IMR-90 (cell line): ENCODE results near the gene RASSF8. TPM values are rescaled to one million over a fixed set of nuclear protein-coding genes. Genes with fewer than 3 reads are reported as not detected.

Source experiments
- ATAC-seq: fragments of 200-7000 bp; cut with Tn5 transposase; 2 replicates; pipeline ENCODE4 v1.9.1; 2020; ENCODE audit warnings: low read depth, mild to moderate bottlenecking, moderate library complexity
- BruUV-seq: library from RNA; stranded (reverse); fragments of 400-500 nt; replicated peaks from 2 replicates; lab custom pipeline; 2021; lab: Mats Ljungman, UMichigan
- CTCF ChIA-PET: fragments of 300-600 bp; formaldehyde crosslinking; extraction: SDS; loops from one replicate; lab custom pipeline; 2021; ENCODE audit warnings: antibody characterized with exemption; lab: Yijun Ruan, JAX
- POLR2A ChIA-PET: fragments of 300-600 bp; sonication (Branson Sonifier 250); formaldehyde crosslinking; loops from one replicate; lab custom pipeline; 2022; ENCODE audit warnings: antibody characterized with exemption; ENCODE audit not compliant: unreplicated experiment; lab: Charles Lee
- DNase-seq: peaks from one replicate; pipeline ENCODE4 v3.0.0; 2013
- H2AFZ ChIP-seq: replicated peaks from 2 replicates; pipeline ENCODE3; 2013; ENCODE audit warnings: low read length, mild to moderate bottlenecking; ENCODE audit not compliant: poor library complexity
- H2AK5ac ChIP-seq: 2 replicates; pipeline ENCODE4 v1.6.1; 2013; ENCODE audit warnings: low read depth, low read length, inconsistent platforms
- H2AK9ac ChIP-seq: replicated peaks from 2 replicates; pipeline ENCODE3; 2013; ENCODE audit warnings: mild to moderate bottlenecking, low read depth, low read length, moderate library complexity; ENCODE audit not compliant: poor library complexity
- H2BK120ac ChIP-seq: 2 replicates; pipeline ENCODE4 v1.6.1; 2013; ENCODE audit warnings: low read depth, low read length, inconsistent platforms
- H2BK15ac ChIP-seq: 3 replicates; pipeline ENCODE4 v1.6.1; 2013; ENCODE audit warnings: low read depth, low read length, inconsistent platforms
- H2BK20ac ChIP-seq: 2 replicates; pipeline ENCODE4 v1.6.1; 2013; ENCODE audit warnings: low read depth, mild to moderate bottlenecking, inconsistent platforms, low read length, moderate library complexity
- H2BK5ac ChIP-seq: 2 replicates; pipeline ENCODE4 v1.6.1; 2013; ENCODE audit warnings: mild to moderate bottlenecking, low read depth, low read length, inconsistent platforms; ENCODE audit not compliant: poor library complexity, severe bottlenecking
- H3K14ac ChIP-seq: replicated peaks from 2 replicates; pipeline ENCODE4 v1.6.1; 2013; ENCODE audit warnings: low read depth, low read length, inconsistent platforms
- H3K18ac ChIP-seq: 2 replicates; pipeline ENCODE4 v1.6.1; 2013; ENCODE audit warnings: low read depth, low read length, control low read depth
- H3K23ac ChIP-seq: 2 replicates; pipeline ENCODE4 v1.6.1; 2013; ENCODE audit warnings: low read depth, low read length, inconsistent platforms
- H3K27ac ChIP-seq: 2 replicates; pipeline ENCODE4 v1.5.1; 2013; ENCODE audit warnings: mild to moderate bottlenecking, control low read depth, low read length; ENCODE audit not compliant: insufficient read depth
- H3K27me3 ChIP-seq: 2 replicates; pipeline ENCODE4 v1.6.1; 2013; ENCODE audit warnings: low read length; ENCODE audit not compliant: control insufficient read depth, insufficient read depth
- H3K36me3 ChIP-seq: 2 replicates; pipeline ENCODE4 v1.6.1; 2013; ENCODE audit warnings: low read length, mixed read lengths; ENCODE audit not compliant: control insufficient read depth, insufficient read depth
- H3K4ac ChIP-seq: 2 replicates; pipeline ENCODE4 v1.6.1; 2013; ENCODE audit warnings: low read depth, low read length, inconsistent platforms
- H3K4me1 ChIP-seq: 2 replicates; pipeline ENCODE4 v1.6.1; 2013; ENCODE audit warnings: low read length, mixed read lengths; ENCODE audit not compliant: control insufficient read depth, insufficient read depth
- H3K4me2 ChIP-seq: 2 replicates; pipeline ENCODE4 v1.6.1; 2013; ENCODE audit warnings: low read depth, mild to moderate bottlenecking, control low read depth, low read length, moderate library complexity
- H3K4me3 ChIP-seq: 2 replicates; pipeline ENCODE4 v1.5.1; 2013; ENCODE audit warnings: low read depth, mild to moderate bottlenecking, control low read depth, low read length, moderate library complexity; ENCODE audit not compliant: insufficient read depth
- H3K56ac ChIP-seq: 2 replicates; pipeline ENCODE4 v1.6.1; 2013; ENCODE audit warnings: low read length, inconsistent platforms; ENCODE audit not compliant: insufficient read depth; ENCODE audit errors: extremely low read depth
- H3K79me1 ChIP-seq, 2 experiments: 2 replicates each; pipeline ENCODE4 v1.6.1; 2013; ENCODE audit warnings: low read length in 2 of 2, inconsistent platforms in 1 of 2, low read depth in 1 of 2
- H3K9ac ChIP-seq: 2 replicates; pipeline ENCODE4 v1.6.1; 2013; ENCODE audit warnings: low read depth, low read length, control low read depth
- H3K9me1 ChIP-seq: 2 replicates; pipeline ENCODE4 v1.6.1; 2013; ENCODE audit warnings: low read length, inconsistent platforms; ENCODE audit not compliant: insufficient read depth
- H3K9me3 ChIP-seq: 2 replicates; pipeline ENCODE4 v1.6.1; 2013; ENCODE audit warnings: low read length; ENCODE audit not compliant: control insufficient read depth, insufficient read depth
- H4K20me1 ChIP-seq: 2 replicates; pipeline ENCODE4 v1.6.1; 2013; ENCODE audit warnings: low read length, inconsistent platforms; ENCODE audit not compliant: insufficient read depth
- H4K5ac ChIP-seq: 2 replicates; pipeline ENCODE4 v1.6.1; 2013; ENCODE audit warnings: mild to moderate bottlenecking, low read depth, low read length, control low read depth
- H4K8ac ChIP-seq, 2 experiments: 2 replicates each; pipeline ENCODE4 v1.6.1; 2013; ENCODE audit warnings: low read depth in 2 of 2, low read length in 2 of 2, control low read depth in 1 of 2, inconsistent platforms in 1 of 2
- H4K91ac ChIP-seq: 2 replicates; pipeline ENCODE4 v1.6.1; 2013; ENCODE audit warnings: low read depth, low read length, inconsistent platforms; ENCODE audit not compliant: insufficient read depth
- CEBPB ChIP-seq: IDR thresholded peaks from 2 replicates; pipeline ENCODE4 v1.6.1; 2012; ENCODE audit warnings: low read depth, low read length, improper control_type of control experiment
- POLR2A ChIP-seq: IDR thresholded peaks from 2 replicates; pipeline ENCODE4 v1.6.1; 2012; ENCODE audit warnings: mild to moderate bottlenecking, low read depth, low read length
- RAD21 ChIP-seq: IDR thresholded peaks from 2 replicates; pipeline ENCODE4 v1.6.1; 2012; ENCODE audit warnings: low read length, improper control_type of control experiment
- RFX5 ChIP-seq: IDR thresholded peaks from 2 replicates; pipeline ENCODE4 v1.8.0; 2012; ENCODE audit warnings: low read depth, mild to moderate bottlenecking, low read length, moderate library complexity
- WGBS, 2 experiments: methylation state at CpG; one replicate each; pipeline versions ENCODE4 v1.1.5 to v1.1.7; 2013; ENCODE audit warnings: missing lambda C conversion rate in 2 of 2; ENCODE audit not compliant: insufficient read length in 1 of 2; ENCODE audit errors: extremely low coverage in 2 of 2; 5-methylcytosine and 5-hydroxymethylcytosine counted together
- dilution Hi-C: fragments of 300-500 bp; cut with HindIII; formaldehyde crosslinking; loops from one replicate; pipeline ENCODE4 v1.14.3; 2018; ENCODE audit warnings: low sequenced_read_pairs; ENCODE audit not compliant: unreplicated experiment
- in situ Hi-C: fragments of 300-500 bp; cut with MboI; formaldehyde crosslinking; loops from 3 replicates; pipeline ENCODE4 v1.14.3; 2019; ENCODE audit warnings: low sequenced_read_pairs, inconsistent platforms, mixed read lengths
- intact Hi-C: fragments of 100-400 bp; cut with micrococcal nuclease; formaldehyde crosslinking; loops from 2 replicates; pipeline ENCODE4 v1.10.0; 2022
- polyA plus RNA-seq, 3 experiments: library from polyadenylated mRNA; depleted of rRNA; stranded (reverse); fragments of >200 nt; gene quantifications; 2 replicates each; pipeline ENCODE4 v1.2.3, GENCODE V29; 2012; ENCODE audit warnings: low replicate concordance in 1 of 3
- total RNA-seq: library from RNA; depleted of rRNA; stranded (reverse); fragments of >200 nt; gene quantifications from 2 replicates; pipeline ENCODE4 v1.2.3, GENCODE V29; 2012

The RASSF8 gene
- total and polyA plus RNA-seq, 2 of the 4 experiments (the other 2 are of a cell fraction), result 10.8 to 50.5 TPM

- Histone ChIP-seq H3K9ac (no peak overlapping the region), H3K27ac (no peak overlapping the region), H3K4me1 (no peaks in the 10 kb centered on the region), H3K14ac (no peak overlapping the region), H4K8ac (no peak overlapping the region), H2BK120ac (no peak overlapping the region), H2BK5ac (no peak overlapping the region), H3K9me3 (no peaks in the 10 kb centered on the region), H3K36me3 (no peaks in the 10 kb centered on the region), H4K5ac (no peak overlapping the region), H3K4ac (no peak overlapping the region), H2BK15ac (no peak overlapping the region), H3K27me3 (no peaks in the 10 kb centered on the region), H3K18ac (no peak overlapping the region), H3K79me1 (no peaks in the 10 kb centered on the region), H2BK20ac (no peak overlapping the region), H3K56ac (no peak overlapping the region), H3K4me2 (no peak overlapping the region), H2AK9ac (no peak overlapping the region), H4K91ac (no peak overlapping the region), H2AFZ (no peak overlapping the region), H4K20me1 (no peaks in the 10 kb centered on the region), H2AK5ac (no peak overlapping the region), H3K4me3 (no peak overlapping the region), H3K9me1 (no peaks in the 10 kb centered on the region), H3K23ac (no peak overlapping the region)
- TF ChIP-seq RFX5 (no peak), RAD21 (no peak), CEBPB (no peak), POLR2A (no peak)
- BruUV-seq, result no TSS peak
- no CpG with 5 or more reads among the region's 2 CpGs for WGBS, 2 experiments
- ChIA-PET POLR2A (interaction anchor here (0.7 kb wide), 1 partner anchor 369 kb away, joined by 3 read pairs; no protein-coding TSS in a partner anchor), CTCF (interaction anchor here (0.6 kb wide), 1 partner anchor 147 kb away, joined by 4 read pairs; no protein-coding TSS in a partner anchor)
- no peak for ATAC-seq
- dilution Hi-C loops, result no loop called here
- no peak for DNase-seq
- in situ Hi-C loops, result no loop called here
- intact Hi-C loops, result no loop called here
These were observed 43.9 kb upstream of the RASSF8 start for GRCh38 chr12:25914551-25914950.
